ENCODE results near the gene PHF1. TPM values are rescaled to one million over a fixed set of nuclear protein-coding genes. Genes with fewer than 3 reads are reported as not detected.

PHF1 gene
- total and polyA plus RNA-seq, 2 experiments from 2014 or later, result 24.5 to 44.9 TPM

- Histone ChIP-seq H3K9ac (peak overlapping the region; percentile 75), H3K9me3 (ENCODE audit: low read depth) (no peaks in the 10 kb centered on the region), H3K4me2 (ENCODE audit: unreplicated experiment) (peak overlapping the region; percentile 32), H3K27ac (peak overlapping the region; percentile 91), H3F3A (ENCODE audit: insufficient read depth) (peaks cover 13% of the 10 kb centered on the region; the same call in 1 of the 2 replicates), H3K79me2 (ENCODE audit: insufficient read depth) (peaks cover 38% of the 10 kb centered on the region), H3K4me1 (ENCODE audit: insufficient read depth) (peaks cover 8% of the 10 kb centered on the region; the same call in 1 of the 2 replicates), H2AFZ (peak overlapping the region; percentile 95), H3K36me3 (ENCODE audit: low read depth) (no peaks in the 10 kb centered on the region), H3K4me3 (peak overlapping the region; percentile 37), H4K20me1 (ENCODE audit: insufficient read depth) (no peaks in the 10 kb centered on the region), H3K27me3 (replicated peaks; ENCODE audit: insufficient read depth) (no peaks in the 10 kb centered on the region), H3K9me2 (ENCODE audit: insufficient read depth) (no peaks in the 10 kb centered on the region)
- DNase-seq, result no peak
- in situ Hi-C loops (cut with MboI), result no loop called here
- TF ChIP-seq EZH2 (IDR thresholded peaks at IDR 0.05; ENCODE audit: insufficient read depth, poor library complexity, severe bottlenecking) (no peak), EZH2phosphoT487 (IDR thresholded peaks at IDR 0.05; ENCODE audit: insufficient read depth, low read depth) (no peak)
- 68 to 69% methylated on average over 9 of the region's 9 CpGs for WGBS, 2 experiments (ENCODE audit: low coverage in 1 of 2, low lambda C conversion rate in 2 of 2, missing lambda C conversion rate in 2 of 2)
Measured at GRCh38 chr6:33390767-33391277, 20.0 kb upstream of the PHF1 start.

GRCh38 chr6:33391278-33391921, 19.4 kb upstream of the PHF1 start, which contains the start of gene KIFC1:
TSS of gene KIFC1 (plus strand) at chr6:33391823. CDS start at chr6:33391986, 163 bp downstream.
- TF ChIP-seq EZH2phosphoT487 (IDR thresholded peaks at IDR 0.05; ENCODE audit: insufficient read depth, low read depth), result no peak
- Histone ChIP-seq H3K27me3 (replicated peaks; ENCODE audit: insufficient read depth) (no peaks in the 10 kb centered on the region), H2AFZ (peak within 1 kb of the TSS; percentile 95), H3K9ac (peak within 1 kb of the TSS; percentile 85), H3K9me2 (ENCODE audit: insufficient read depth) (no peaks in the 10 kb centered on the region), H3F3A (ENCODE audit: insufficient read depth) (peaks cover 13% of the 10 kb centered on the region; the same call in 1 of the 2 replicates), H3K4me3 (peak within 1 kb of the TSS; percentile 84), H3K36me3 (ENCODE audit: low read depth) (no peaks in the 10 kb centered on the region), H3K27ac (peak within 1 kb of the TSS; percentile 91), H4K20me1 (ENCODE audit: insufficient read depth) (no peaks in the 10 kb centered on the region), H3K9me3 (ENCODE audit: low read depth) (no peaks in the 10 kb centered on the region), H3K79me2 (ENCODE audit: insufficient read depth) (peaks cover 44% of the 10 kb centered on the region), H3K4me2 (ENCODE audit: unreplicated experiment) (peak within 1 kb of the TSS; percentile 84), H3K4me1 (ENCODE audit: insufficient read depth) (peaks cover 8% of the 10 kb centered on the region; the same call in 1 of the 2 replicates)
- peak; percentile 100 for DNase-seq
- WGBS, 2 experiments (ENCODE audit: low coverage in 1 of 2, low lambda C conversion rate in 2 of 2, missing lambda C conversion rate in 2 of 2), result 1% methylated on average over 65 to 67 of the region's 67 CpGs
- in situ Hi-C loops (cut with MboI), result no loop called here

DNA sequence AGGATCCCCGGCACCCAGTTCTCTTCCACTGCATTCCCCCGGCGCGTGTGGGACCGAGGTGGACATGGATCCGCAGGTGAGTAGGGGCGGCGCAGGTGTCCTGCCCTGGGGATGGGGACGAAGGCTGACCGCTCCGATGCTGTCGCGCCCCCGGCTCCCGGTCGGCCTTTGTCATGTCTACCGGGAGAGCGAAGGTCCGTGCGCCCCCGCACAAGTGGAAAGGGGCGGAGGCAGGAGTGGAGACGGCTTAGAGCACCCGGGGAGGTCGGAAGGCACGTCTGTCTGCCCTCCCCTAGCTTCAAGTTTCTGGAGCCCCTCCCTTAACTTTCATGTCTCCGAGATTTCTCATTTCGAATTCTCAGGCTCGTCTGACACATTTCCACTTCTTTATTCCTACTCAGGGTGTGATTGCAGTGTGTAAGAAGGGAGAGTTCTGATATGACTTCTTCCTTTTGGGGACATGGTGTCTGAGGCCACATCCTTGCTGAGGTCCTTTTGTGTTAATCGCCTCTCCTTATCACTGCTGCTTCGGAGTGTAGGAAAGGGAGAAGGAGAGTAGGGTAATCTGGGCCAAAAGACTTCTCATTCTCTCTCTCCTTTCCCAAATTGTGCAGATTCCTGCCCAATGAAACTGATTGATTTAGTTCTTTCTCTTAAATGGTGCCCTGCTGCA, 18.8 kb upstream of the PHF1 start:
- no peaks in the 10 kb centered on the region for H3K27me3 ChIP-seq (replicated peaks; ENCODE audit: insufficient read depth)
- H3K4me2 ChIP-seq (ENCODE audit: unreplicated experiment), result peak overlapping the region; percentile 84
- peaks cover 13% of the 10 kb centered on the region; the same call in 1 of the 2 replicates for H3F3A ChIP-seq (ENCODE audit: insufficient read depth)
- peak overlapping the region; percentile 85 for H3K9ac ChIP-seq
- peak overlapping the region; percentile 84 for H2AFZ ChIP-seq
- WGBS, 2 experiments (ENCODE audit: low coverage in 1 of 2, low lambda C conversion rate in 2 of 2, missing lambda C conversion rate in 2 of 2), result 5% methylated on average over 30 to 31 of the region's 31 CpGs
- peaks cover 8% of the 10 kb centered on the region; the same call in 1 of the 2 replicates for H3K4me1 ChIP-seq (ENCODE audit: insufficient read depth)
- no peaks in the 10 kb centered on the region for H4K20me1 ChIP-seq (ENCODE audit: insufficient read depth)
- no peaks in the 10 kb centered on the region for H3K36me3 ChIP-seq (ENCODE audit: low read depth)
- H3K27ac ChIP-seq, result peak overlapping the region; percentile 77
- peaks cover 50% of the 10 kb centered on the region for H3K79me2 ChIP-seq (ENCODE audit: insufficient read depth)
- DNase-seq, result peak; percentile 82
- no peaks in the 10 kb centered on the region for H3K9me2 ChIP-seq (ENCODE audit: insufficient read depth)
- in situ Hi-C loops (cut with MboI), result no loop called here
- H3K4me3 ChIP-seq, result peak overlapping the region; percentile 84
- no peaks in the 10 kb centered on the region for H3K9me3 ChIP-seq (ENCODE audit: low read depth)
- TF ChIP-seq EZH2phosphoT487 (IDR thresholded peaks at IDR 0.05; ENCODE audit: insufficient read depth, low read depth) (no peak), EZH2 (IDR thresholded peaks at IDR 0.05; ENCODE audit: insufficient read depth, poor library complexity, severe bottlenecking) (no peak)

DNA sequence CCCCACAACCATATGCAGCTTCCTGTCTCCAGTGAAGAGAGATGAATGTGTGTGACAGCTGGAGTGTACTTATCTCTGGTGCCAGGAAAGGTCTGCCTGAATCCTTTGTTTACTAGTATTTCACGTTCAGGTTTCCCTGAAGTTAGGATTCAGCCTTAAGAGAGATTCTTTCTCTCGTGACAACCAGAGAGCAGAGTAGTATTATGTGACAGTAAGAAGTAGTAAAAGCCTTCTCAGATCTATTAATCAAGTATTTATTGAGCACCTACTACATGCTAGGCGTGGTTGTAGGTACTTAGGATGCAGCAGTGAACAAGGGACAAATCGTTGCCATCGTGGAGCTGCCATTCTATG, 18.2 kb upstream of the PHF1 start:
- H2AFZ ChIP-seq, result peak overlapping the region; percentile 84
- H3K79me2 ChIP-seq (ENCODE audit: insufficient read depth), result peaks cover 56% of the 10 kb centered on the region
- no peak for DNase-seq
- H4K20me1 ChIP-seq (ENCODE audit: insufficient read depth), result no peaks in the 10 kb centered on the region
- no peaks in the 10 kb centered on the region for H3K36me3 ChIP-seq (ENCODE audit: low read depth)
- no peaks in the 10 kb centered on the region for H3K27me3 ChIP-seq (replicated peaks; ENCODE audit: insufficient read depth)
- H3K9me3 ChIP-seq (ENCODE audit: low read depth), result no peaks in the 10 kb centered on the region
- peak overlapping the region; percentile 77 for H3K27ac ChIP-seq
- peak overlapping the region; percentile 85 for H3K9ac ChIP-seq
- no peak for TF ChIP-seq EZH2phosphoT487 (IDR thresholded peaks at IDR 0.05; ENCODE audit: insufficient read depth, low read depth)
- TF ChIP-seq EZH2 (IDR thresholded peaks at IDR 0.05; ENCODE audit: insufficient read depth, poor library complexity, severe bottlenecking), result no peak
- H3K4me2 ChIP-seq (ENCODE audit: unreplicated experiment), result peak overlapping the region; percentile 84
- no peaks in the 10 kb centered on the region for H3K9me2 ChIP-seq (ENCODE audit: insufficient read depth)
- H3K4me3 ChIP-seq, result peak overlapping the region; percentile 84
- peaks cover 13% of the 10 kb centered on the region; the same call in 1 of the 2 replicates for H3F3A ChIP-seq (ENCODE audit: insufficient read depth)
- 25 to 28% methylated on average over 5 of the region's 5 CpGs for WGBS, 2 experiments (ENCODE audit: low coverage in 1 of 2, low lambda C conversion rate in 2 of 2, missing lambda C conversion rate in 2 of 2)
- H3K4me1 ChIP-seq (ENCODE audit: insufficient read depth), result peaks cover 8% of the 10 kb centered on the region; the same call in 1 of the 2 replicates
- in situ Hi-C loops (cut with MboI), result no loop called here
